BE2C (cell line): Measurements from ENCODE around the gene OVOL2.

Experiments used
- DNase-seq: peaks from one replicate; pipeline ENCODE4 v3.0.0-alpha.2; 2020
- H3K27me3 ChIP-seq: fragments of 250-450 bp; sonication (Bioruptor Pico); 2 replicates; pipeline ENCODE4 v1.5.1; 2020; ENCODE audit warnings: mild to moderate bottlenecking
- H3K36me3 ChIP-seq: fragments of 250-450 bp; sonication (Bioruptor Pico); 2 replicates; pipeline ENCODE4 v1.5.1; 2020; ENCODE audit warnings: mild to moderate bottlenecking
- H3K4me1 ChIP-seq: fragments of 250-450 bp; sonication (Bioruptor Pico); 2 replicates; pipeline ENCODE4 v1.5.1; 2020
- H3K4me3 ChIP-seq: 2 replicates; pipeline ENCODE4 v1.5.1; 2011; ENCODE audit warnings: low read depth, low read length
- H3K9me3 ChIP-seq: fragments of 250-450 bp; sonication (Bioruptor Pico); 2 replicates; pipeline ENCODE4 v1.5.1; 2020
- TF ChIP-seq, protein P1 (sequence below): IDR thresholded peaks from 2 replicates; pipeline ENCODE4 v1.5.1; 2012; ENCODE audit warnings: mild to moderate bottlenecking, low read depth, low read length

Gene OVOL2

DNA sequence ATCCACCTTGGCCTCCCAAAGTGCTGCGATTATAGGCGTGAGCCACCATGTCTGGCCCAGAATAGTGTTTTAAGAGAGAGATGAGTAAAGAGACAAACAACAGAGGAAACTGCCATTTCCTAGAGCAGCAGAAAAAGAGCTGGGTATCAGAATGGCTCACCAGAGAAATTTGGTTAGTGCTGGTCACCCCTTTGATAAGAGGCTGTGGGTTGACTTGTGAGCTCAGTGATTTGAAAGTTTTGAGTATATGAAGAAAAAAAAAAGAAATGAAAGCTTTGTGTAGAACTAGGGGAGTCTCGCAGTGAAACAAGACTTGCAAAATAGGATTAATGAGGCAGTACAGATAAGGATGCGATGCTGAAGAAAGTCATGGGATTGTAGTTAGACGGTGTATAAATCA is 59.3 kb downstream of the OVOL2 start:
- Histone ChIP-seq H3K4me3 (no peak overlapping the region), H3K27me3 (no peaks in the 10 kb centered on the region), H3K4me1 (no peaks in the 10 kb centered on the region), H3K9me3 (no peaks in the 10 kb centered on the region), H3K36me3 (no peaks in the 10 kb centered on the region)
- TF ChIP-seq, protein P1, sequence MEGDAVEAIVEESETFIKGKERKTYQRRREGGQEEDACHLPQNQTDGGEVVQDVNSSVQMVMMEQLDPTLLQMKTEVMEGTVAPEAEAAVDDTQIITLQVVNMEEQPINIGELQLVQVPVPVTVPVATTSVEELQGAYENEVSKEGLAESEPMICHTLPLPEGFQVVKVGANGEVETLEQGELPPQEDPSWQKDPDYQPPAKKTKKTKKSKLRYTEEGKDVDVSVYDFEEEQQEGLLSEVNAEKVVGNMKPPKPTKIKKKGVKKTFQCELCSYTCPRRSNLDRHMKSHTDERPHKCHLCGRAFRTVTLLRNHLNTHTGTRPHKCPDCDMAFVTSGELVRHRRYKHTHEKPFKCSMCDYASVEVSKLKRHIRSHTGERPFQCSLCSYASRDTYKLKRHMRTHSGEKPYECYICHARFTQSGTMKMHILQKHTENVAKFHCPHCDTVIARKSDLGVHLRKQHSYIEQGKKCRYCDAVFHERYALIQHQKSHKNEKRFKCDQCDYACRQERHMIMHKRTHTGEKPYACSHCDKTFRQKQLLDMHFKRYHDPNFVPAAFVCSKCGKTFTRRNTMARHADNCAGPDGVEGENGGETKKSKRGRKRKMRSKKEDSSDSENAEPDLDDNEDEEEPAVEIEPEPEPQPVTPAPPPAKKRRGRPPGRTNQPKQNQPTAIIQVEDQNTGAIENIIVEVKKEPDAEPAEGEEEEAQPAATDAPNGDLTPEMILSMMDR, result no peak
- no peak for DNase-seq

DNA sequence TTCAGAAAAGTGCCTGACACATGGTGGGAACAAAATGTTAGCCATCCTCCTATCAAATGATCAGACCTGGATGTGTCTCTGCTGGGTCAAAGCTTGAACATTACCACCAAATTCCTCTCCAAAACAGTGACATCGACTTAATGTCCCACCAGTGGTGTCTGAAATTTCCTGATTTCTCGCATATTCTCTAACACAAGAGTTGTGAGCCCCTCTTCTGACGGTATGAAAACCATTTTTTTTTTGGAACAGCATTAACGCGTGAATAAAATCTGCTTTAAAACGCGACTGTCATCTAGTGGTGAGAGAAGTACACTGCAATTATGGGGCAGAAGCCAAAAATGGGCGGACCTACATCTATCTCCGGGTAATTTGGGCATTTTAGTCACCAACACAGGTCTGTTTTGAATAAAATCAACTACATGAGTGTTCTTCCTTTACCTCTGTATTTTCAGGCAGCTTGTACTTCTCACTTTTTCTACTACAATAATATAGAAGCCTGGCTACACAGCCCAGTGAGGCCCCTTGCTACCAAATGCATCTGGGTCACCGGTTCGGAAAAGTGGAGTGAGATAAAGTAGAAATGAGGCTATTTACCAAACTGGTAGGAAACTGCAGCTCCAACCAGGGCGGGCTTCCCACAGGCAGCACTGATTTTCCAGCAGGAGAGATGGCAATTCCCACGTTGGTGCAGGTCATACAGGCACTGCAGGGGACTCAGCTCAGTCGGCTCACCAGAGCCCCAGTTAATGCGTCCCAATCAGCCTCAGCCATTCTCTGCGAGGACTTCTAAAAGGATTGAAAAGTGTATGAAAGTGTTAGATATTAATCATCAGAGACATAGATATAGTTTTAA is 61.5 kb downstream of the OVOL2 start:
- TF ChIP-seq, protein P1, result peak; percentile 99
- H3K9me3 ChIP-seq, result no peaks in the 10 kb centered on the region
- peak overlapping the region; percentile 26 for H3K4me3 ChIP-seq
- no peaks in the 10 kb centered on the region for H3K4me1 ChIP-seq
- no peaks in the 10 kb centered on the region; the same call in 1 of the 2 replicates for H3K36me3 ChIP-seq
- DNase-seq, result peak; percentile 33
- no peaks in the 10 kb centered on the region for H3K27me3 ChIP-seq

DNA sequence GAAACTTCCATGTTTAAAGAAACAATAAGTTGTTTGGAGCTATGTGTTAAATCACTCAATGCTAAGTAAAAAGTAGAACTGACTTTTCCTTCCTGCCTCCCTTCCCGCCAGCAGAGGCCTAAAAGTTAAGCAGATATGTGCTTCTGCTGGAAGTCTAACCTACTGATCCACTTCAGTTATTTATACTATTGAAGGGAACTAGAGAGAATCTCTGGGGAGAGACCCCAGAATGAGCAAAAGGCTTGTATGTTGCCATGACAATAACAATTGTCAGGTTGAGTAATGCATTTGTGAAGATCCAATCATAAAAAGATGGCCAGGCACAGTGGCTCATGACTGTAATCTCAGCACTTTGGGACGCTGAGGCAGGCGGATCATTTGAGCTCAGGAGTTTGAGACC is 64.2 kb downstream of the OVOL2 start:
- TF ChIP-seq, protein P1, result no peak
- Histone ChIP-seq H3K4me1 (no peaks in the 10 kb centered on the region), H3K36me3 (peaks cover 16% of the 10 kb centered on the region), H3K27me3 (no peaks in the 10 kb centered on the region), H3K9me3 (no peaks in the 10 kb centered on the region), H3K4me3 (no peak overlapping the region)
- no peak for DNase-seq

DNA sequence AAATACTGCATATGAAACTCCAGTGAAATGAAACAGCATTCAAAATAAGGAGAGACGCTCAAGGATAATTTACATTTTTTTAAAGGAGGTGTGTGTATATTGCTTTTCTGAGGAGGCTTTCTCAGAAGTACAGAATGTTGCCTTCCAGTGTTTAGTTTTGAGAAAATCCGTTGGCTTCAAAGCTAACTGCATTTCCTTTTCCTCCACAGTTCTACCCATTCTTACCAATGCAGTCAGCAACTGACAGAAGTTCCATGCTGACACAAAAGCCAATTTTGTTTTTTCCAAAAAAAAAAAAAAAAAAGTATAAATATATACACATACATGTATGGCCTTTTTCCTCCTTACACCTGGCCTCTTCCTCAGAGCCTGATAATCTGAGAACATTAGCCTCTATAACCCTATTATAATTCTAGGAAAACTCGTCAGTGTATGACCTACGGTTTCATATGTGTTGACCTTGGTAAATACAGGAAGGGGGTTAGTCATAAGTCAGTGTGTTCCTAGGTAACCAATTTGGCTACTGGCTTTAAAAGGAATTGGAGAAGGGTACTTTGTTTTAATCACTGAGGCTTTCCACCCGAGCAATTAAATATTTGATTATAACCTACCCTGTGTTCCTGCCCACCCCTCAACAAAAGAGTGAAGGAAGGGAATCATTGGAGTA is 64.7 kb downstream of the OVOL2 start:
- DNase-seq, result no peak
- no peaks in the 10 kb centered on the region for H3K27me3 ChIP-seq
- no peak overlapping the region for H3K4me3 ChIP-seq
- TF ChIP-seq, protein P1, result no peak
- H3K36me3 ChIP-seq, result peaks cover 16% of the 10 kb centered on the region
- H3K4me1 ChIP-seq, result no peaks in the 10 kb centered on the region
- no peaks in the 10 kb centered on the region for H3K9me3 ChIP-seq

DNA sequence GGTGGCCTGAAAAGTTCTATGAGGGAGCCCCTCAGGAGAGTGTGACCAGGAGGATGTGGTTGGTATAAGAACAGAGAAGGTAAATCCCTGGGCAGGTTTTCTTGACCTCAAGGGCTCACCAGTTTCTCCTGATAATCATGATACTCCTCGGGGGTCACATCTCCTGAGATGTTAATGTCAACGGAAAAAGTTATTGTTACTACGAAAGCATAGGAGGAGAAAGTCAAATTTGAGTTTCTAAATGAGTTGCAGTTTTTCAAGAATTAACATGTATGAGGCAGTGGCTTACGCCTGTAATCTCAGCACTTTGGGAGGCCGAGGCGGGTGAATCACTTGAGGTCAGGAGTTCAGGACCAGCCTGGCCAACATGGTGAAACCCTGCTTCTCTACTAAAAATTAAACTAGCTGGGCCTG is 65.5 kb downstream of the OVOL2 start:
- no peaks in the 10 kb centered on the region for H3K4me1 ChIP-seq
- no peaks in the 10 kb centered on the region for H3K9me3 ChIP-seq
- TF ChIP-seq, protein P1, result no peak

DNA sequence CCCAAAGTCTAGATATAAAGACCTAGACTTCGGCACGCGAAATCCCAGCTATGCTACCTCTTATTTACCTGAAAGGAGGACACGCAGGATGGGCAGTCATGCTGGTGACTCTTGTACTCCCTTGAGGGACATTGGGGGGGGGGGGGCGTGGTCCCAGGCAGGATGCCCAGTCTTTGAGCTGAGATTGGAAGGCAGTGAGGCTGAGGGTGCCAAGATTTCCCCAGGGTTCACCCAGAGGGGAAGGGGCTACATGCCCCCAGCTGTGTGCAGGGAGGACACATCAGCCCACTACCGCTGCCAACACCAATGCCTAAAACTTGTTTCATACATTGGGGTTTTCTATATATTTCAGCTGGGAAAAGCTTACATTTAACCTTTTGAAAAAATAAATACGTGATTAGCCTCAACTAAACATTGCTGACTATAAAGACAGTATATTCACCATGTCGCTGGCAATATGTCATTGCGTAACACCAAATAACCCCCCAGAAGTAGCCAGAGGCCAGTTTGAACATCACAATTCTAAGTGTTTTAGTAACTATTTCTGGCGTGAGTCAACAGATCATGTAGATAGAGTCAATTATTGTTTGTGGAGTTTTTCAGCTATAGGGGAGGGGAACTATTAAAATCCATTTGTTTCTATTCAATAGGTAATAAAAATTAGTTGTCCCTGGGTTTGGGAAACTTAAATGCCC is 67.3 kb downstream of the OVOL2 start:
- Histone ChIP-seq H3K4me1 (no peaks in the 10 kb centered on the region), H3K4me3 (no peak overlapping the region), H3K9me3 (no peaks in the 10 kb centered on the region), H3K27me3 (no peaks in the 10 kb centered on the region), H3K36me3 (peaks cover 16% of the 10 kb centered on the region)
- TF ChIP-seq, protein P1, result no peak
- no peak for DNase-seq

More for the DNA sequence above, 65.5 kb downstream of the OVOL2 start:
- no peaks in the 10 kb centered on the region for H3K27me3 ChIP-seq
- DNase-seq, result no peak
- H3K4me3 ChIP-seq, result no peak overlapping the region
- peaks cover 16% of the 10 kb centered on the region for H3K36me3 ChIP-seq
